ENCODE data around the gene DARS1.
"Not testable (repeated sequence)": the region's sequence is repeated elsewhere in the genome, so short reads cannot be mapped to it uniquely, and the experiment has no call there.

DARS1 gene

GRCh38 chr2:135975702-135976101 is 9.7 kb downstream of the DARS1 start:
- no peak for DNase-seq

DNA sequence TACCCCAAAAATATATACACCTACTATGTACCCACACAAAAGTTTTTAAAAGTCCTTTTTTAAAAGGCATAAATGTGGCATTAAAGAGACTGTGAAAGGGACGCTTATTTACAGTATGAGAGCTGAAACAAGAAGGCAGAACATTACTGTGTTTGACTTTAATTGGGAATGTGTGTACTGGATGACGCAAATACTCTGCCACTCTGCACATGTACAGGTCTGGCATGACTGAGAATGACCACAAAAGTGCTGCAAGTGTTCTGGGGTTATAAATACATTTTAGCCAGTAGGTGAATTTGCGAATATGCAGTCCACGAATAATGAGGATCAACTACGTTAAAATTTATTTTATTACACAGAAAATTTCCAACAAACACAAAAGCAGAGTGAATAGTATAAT is 11.4 kb downstream of the DARS1 start:
- DNase-seq, result no peak

GRCh38 chr2:135969655-135970387 is 15.6 kb downstream of the DARS1 start:
- DNase-seq, result no peak

DNA sequence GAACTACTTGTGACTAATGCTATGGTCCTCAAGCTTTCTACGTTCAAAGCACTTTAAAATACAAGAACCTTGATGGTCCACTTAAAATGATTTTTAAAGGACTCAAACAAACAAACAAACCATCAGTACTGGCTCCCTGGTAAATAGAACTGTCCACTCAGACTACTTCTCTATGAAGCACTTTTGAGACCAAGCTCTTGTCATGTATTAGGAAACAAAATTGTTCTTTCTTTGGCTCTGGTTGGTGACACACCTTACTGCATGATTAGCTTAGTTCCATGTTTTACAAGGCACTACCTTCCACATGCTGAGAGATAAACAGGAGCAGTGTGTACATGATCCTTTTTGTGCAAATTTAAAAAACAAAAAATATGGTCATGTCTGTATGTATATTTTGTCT is 19.7 kb downstream of the DARS1 start:
- no peak for DNase-seq

- not testable (repeated sequence) for DNase-seq
Measured at GRCh38 chr2:135964404-135964803, 21.0 kb downstream of the DARS1 start.

- no peak for DNase-seq
Measured at GRCh38 chr2:135963841-135964240, 21.6 kb downstream of the DARS1 start.

DNA sequence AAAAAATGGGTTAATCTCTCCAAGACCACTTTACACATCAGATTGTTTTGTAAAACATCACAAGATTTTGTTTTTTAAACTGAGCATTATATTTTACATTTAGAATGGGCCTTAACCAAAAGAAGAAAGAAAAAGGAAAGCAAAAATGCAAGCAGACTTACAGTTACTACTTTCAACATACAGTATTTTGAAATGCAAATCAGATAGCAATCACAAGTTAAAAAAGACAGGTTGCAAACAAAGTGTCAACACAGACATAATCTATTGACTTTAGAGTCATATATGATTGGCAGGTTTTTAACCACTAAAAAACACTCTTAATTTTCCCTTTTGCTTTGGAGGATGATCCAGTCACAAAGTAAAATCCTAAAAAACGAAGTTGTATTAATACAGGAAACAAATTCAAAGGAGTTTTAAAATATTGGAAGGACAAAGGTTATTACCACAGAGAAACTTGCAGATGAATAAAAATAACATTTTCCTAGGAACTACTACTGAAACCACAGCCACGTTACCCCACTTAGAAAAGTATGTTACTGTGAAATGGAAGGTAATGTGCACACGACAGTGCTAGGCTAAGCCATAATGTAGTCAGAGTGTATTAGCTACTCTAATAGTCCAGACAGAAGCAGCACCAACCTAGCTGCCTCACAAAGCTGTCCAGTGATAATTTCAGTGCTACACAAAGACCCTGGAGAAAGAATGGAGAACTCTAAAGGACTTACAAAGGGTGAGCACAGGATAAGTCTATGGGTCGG is 22.9 kb downstream of the DARS1 start:
- DNase-seq, result no peak

GRCh38 chr2:135960656-135961551 is 24.5 kb downstream of the DARS1 start:
- no peak for DNase-seq

DNA sequence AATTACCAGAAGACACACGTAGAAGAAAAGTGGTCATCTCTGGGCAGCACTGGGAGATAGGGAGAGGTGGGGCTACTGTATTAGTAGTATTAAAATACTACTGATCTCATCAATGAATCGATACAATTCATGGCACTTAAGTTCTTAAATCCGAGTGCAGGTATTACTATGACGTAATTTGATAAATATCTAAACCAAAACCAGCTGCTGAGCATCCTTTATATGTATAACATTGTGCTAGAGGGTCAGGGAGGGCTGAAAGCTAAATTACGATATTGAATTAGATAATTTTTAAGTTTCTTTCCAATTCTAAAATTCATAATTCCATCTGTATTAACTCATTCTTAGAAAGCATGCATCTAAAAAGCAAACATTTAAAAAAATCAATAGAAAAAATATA is 25.3 kb downstream of the DARS1 start:
- no peak for DNase-seq

DNA sequence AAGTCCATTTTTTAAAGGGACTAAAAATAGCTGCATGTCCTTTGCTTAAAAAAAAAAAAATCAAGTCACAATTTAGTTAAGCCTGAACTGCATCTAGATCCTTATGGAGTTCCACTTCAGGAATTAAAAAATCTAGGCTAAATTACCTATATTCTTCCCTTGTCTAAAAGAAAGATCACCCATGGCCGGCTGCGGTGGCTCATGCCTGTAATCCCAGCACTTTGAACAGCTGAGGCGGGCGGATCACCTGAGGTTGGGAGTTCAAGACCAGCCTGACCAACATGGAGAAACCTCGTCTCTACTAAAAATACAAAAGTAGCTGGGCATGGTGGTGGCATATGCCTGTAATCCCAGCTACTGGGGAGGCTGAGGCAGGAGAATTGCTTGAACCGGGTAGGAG is 26.5 kb downstream of the DARS1 start:
- DNase-seq, result not testable (repeated sequence)

DNA sequence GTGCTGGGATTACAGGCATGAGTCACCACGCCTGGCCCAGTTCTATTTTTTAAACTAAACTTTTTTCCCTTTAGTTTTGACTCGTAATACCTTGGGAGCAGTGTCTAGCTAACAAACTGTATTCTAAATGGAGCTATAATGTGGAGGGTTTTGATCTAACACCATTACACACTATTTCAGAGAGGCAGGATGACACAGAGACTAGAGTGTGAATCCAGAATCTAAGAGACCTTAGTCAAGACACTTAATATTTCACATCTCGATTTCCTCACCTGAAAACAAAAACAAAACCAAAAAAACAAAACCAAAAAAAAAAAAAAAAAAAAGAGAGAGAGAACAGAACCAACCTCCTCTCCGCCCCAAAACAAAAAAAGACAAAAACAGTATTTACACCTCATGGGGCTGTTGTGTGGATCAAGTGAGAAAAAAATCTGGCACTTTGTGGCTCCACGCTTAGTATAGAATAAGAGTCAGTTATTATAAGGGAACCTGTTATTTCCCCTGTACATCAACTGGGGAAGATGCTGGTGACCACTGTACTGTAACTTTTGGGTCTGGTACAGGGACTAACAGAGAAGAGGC is 31.3 kb downstream of the DARS1 start:
- no peak for DNase-seq

- no peak for DNase-seq
Measured at GRCh38 chr2:135952891-135953290, 32.5 kb downstream of the DARS1 start.

GRCh38 chr2:135951041-135951583 is 34.3 kb downstream of the DARS1 start:
- DNase-seq, result no peak

- DNase-seq, result no peak
Measured at GRCh38 chr2:135949451-135950234, 35.8 kb downstream of the DARS1 start.

DNA sequence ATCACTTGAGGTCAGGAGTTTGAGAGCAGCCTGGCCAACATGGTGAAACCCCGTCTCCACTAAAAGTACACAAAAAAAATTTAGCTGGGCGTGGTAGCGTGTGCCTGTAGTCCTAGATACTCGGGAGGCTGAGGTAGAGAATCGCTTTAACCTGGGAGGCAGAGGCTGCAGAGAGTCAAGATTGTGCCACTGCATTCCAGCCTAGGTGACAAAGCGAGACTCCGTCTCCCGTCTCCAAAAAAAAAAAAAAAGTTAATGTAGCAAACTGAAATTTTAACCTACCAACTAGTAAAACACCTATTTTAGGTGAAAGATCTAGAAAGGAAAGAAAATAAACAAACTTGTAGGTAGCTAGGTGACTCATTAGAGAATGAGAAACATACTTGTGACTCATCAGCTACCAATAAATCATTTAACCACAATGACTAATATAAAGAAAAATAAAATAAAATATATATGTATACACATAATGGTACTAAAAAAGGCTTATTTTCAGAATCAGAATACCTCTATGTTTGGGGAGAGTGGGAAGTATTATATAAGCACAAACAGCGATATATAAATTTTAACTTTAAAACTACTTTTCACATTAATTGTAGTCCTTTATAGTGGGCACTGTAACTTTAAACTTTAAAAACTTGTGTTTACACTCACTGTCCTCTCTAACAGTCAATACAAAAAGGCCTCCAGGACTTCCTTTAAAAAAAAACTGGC is 36.6 kb downstream of the DARS1 start:
- DNase-seq, result no peak

DNA sequence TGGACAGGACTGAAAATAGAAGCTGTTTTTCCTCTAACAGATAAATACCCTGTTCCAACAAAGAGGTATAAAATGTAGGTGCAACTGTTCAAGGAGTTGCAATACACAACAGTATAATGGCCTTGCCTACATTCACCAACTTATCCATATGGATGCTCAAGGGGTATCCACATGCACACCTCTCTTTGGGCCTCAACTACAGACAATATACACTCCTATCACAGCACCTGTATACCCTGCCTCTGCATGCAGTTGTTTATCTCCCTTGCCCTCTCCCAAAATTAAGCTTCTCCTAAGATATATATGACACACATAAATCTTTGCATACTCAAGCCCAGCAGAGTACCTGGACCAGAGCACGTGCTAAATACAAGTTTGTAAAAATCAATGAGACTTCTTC is 37.3 kb downstream of the DARS1 start:
- DNase-seq, result no peak

GRCh38 chr2:135947483-135947882 is 37.9 kb downstream of the DARS1 start:
- no peak for DNase-seq

DNA sequence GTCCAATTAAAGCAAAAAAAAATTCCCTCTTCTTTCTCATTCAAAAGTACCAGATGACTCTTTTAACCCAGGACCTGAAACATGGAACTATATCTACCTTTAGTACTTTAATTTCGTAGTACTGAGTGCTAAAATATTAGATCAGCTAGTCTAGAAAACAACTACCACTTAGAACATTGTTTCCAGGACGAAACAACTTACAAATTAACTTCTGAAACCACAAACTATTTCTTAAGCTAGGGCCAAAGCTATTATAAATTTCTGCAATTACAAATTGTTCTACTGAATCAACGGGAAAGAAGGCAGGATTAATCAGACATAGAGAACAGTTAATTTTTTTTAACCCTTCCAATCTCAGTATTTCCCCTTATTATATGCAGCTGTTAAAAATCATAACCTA is 39.9 kb downstream of the DARS1 start:
- no peak for DNase-seq

GRCh38 chr2:135944625-135945024 is 40.8 kb downstream of the DARS1 start:
- no peak for DNase-seq

- no peak for DNase-seq
Measured at GRCh38 chr2:135942936-135943688, 42.3 kb downstream of the DARS1 start.

DNA sequence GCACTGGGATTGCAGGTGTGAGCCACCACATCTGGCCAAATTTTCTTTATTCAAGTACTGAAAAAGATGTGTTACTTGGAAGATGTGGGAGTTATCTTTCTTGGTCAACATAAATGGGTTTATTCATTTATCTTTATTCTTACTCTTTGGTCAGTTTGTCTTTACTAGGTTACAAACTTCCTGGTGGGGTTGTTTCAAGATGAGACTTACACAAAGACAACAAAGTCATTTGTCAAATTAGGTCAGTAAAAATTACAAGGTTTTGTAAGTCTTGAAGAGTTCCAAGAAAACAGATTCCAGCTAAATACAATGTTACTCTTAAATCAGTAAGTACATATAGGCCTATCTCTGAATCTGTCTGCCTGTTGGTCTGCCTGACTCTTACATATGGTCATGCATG is 48.9 kb downstream of the DARS1 start:
- DNase-seq, result no peak
